H1 (cell line): ENCODE results near the gene TRIM24. TPM values are rescaled to one million over a fixed set of nuclear protein-coding genes. Genes with fewer than 3 reads are reported as not detected.

ENCODE experiments used
- CTCF ChIA-PET: fragments of 300-600 bp; sonication (Branson Sonifier 250); formaldehyde crosslinking; loops from one replicate; lab custom pipeline; 2021; ENCODE audit not compliant: partially characterized antibody; lab: Charles Lee
- POLR2A ChIA-PET: fragments of 300-600 bp; sonication (Branson Sonifier 250); formaldehyde crosslinking; loops from one replicate; lab custom pipeline; 2021; ENCODE audit warnings: inconsistent platforms; ENCODE audit not compliant: partially characterized antibody; lab: Charles Lee
- DNase-seq, 2 experiments: peaks; one replicate each; pipeline versions ENCODE4 v3.0.0 to v3.0.0-alpha.2; 2010 to 2022; ENCODE audit warnings: low spot score in 2 of 2, low read depth in 1 of 2, mixed read lengths in 1 of 2
- FAIRE-seq: peaks from 2 replicates; lab custom pipeline; 2011; peaks lifted over from hg19 to GRCh38; lab: Jason Lieb, UNC
- H2AFZ ChIP-seq: 2 replicates; pipeline ENCODE4 v1.8.1; 2012; ENCODE audit warnings: low read length, inconsistent platforms
- H2AK5ac ChIP-seq: 2 replicates; pipeline ENCODE4 v1.6.1; 2013; ENCODE audit warnings: low read depth, low read length
- H2BK120ac ChIP-seq: replicated peaks from 2 replicates; pipeline ENCODE3; 2013; ENCODE audit warnings: low read depth, low read length, inconsistent platforms
- H2BK12ac ChIP-seq: 2 replicates; pipeline ENCODE4 v1.6.1; 2013; ENCODE audit warnings: low read depth, low read length
- H2BK15ac ChIP-seq: 2 replicates; pipeline ENCODE4 v1.6.1; 2013; ENCODE audit warnings: low read length
- H2BK20ac ChIP-seq: 2 replicates; pipeline ENCODE4 v1.6.1; 2013; ENCODE audit warnings: low read length
- H2BK5ac ChIP-seq: 2 replicates; pipeline ENCODE4 v1.6.1; 2013; ENCODE audit warnings: low read depth, low read length
- H3K14ac ChIP-seq: 2 replicates; pipeline ENCODE4 v1.6.1; 2013; ENCODE audit warnings: inconsistent platforms; ENCODE audit not compliant: insufficient read length
- H3K18ac ChIP-seq: 2 replicates; pipeline ENCODE4 v1.6.1; 2013; ENCODE audit warnings: low read length; ENCODE audit errors: extremely low read depth
- H3K23ac ChIP-seq: 2 replicates; pipeline ENCODE4 v1.6.1; 2013; ENCODE audit warnings: inconsistent platforms; ENCODE audit not compliant: insufficient read length
- H3K23me2 ChIP-seq: 2 replicates; pipeline ENCODE4 v1.6.1; 2013; ENCODE audit warnings: low read depth, low read length
- H3K27ac ChIP-seq: 2 replicates; pipeline ENCODE4 v1.6.1; 2011; ENCODE audit warnings: low read depth, low read length, inconsistent platforms
- H3K27me3 ChIP-seq, 4 experiments: replicated peaks in 1 of 4; 1 replicate in 1 of 4; 2 replicates in 3 of 4; pipeline versions ENCODE4 v1.6.1 to v1.8.1; 2011 to 2013; ENCODE audit warnings: low read length in 3 of 4, mild to moderate bottlenecking in 3 of 4, inconsistent platforms in 2 of 4, mixed read lengths in 2 of 4, moderate library complexity in 1 of 4; ENCODE audit not compliant: control insufficient read depth in 3 of 4, insufficient read depth in 3 of 4; ENCODE audit errors: extremely low read depth in 1 of 4
- H3K36me3 ChIP-seq, 4 experiments: 2 replicates each; pipeline versions ENCODE4 v1.6.1 to v1.8.1; 2011 to 2013; ENCODE audit warnings: mild to moderate bottlenecking in 4 of 4, low read length in 3 of 4, moderate library complexity in 2 of 4, control low read depth in 1 of 4, inconsistent platforms in 1 of 4; ENCODE audit not compliant: insufficient read depth in 4 of 4, control insufficient read depth in 2 of 4
- H3K4ac ChIP-seq: replicated peaks from 2 replicates; pipeline ENCODE3; 2013; ENCODE audit warnings: low read length, low read depth, mixed read lengths, inconsistent platforms; ENCODE audit not compliant: insufficient read length
- H3K4me1 ChIP-seq, 4 experiments: replicated peaks in 1 of 4; 1 replicate in 1 of 4; 2 replicates in 3 of 4; pipeline versions ENCODE4 v1.6.1 to v1.8.1; 2011 to 2013; ENCODE audit warnings: low read length in 3 of 4, inconsistent platforms in 2 of 4, mixed read lengths in 1 of 4; ENCODE audit not compliant: insufficient read depth in 4 of 4, control insufficient read depth in 3 of 4
- H3K4me2 ChIP-seq, 2 experiments: 2 replicates each; pipeline versions ENCODE4 v1.6.1 to v1.8.1; 2011 to 2013; ENCODE audit warnings: low read depth in 2 of 2, low read length in 2 of 2, control low read depth in 1 of 2, inconsistent platforms in 1 of 2, mild to moderate bottlenecking in 1 of 2; ENCODE audit not compliant: insufficient read depth in 1 of 2
- H3K4me3 ChIP-seq, 4 experiments: fragments of 200-600, 300-600 bp in 1 of 4; sonication (generic), shearing (Covaris generic), sonication (Bioruptor Twin) in 1 of 4; 2 replicates each; pipeline versions ENCODE4 v1.5.1 to v1.8.1; 2011 to 2016; ENCODE audit warnings: low read length in 4 of 4, low read depth in 3 of 4, control low read depth in 2 of 4, inconsistent platforms in 2 of 4, mild to moderate bottlenecking in 2 of 4, mixed read lengths in 1 of 4, moderate library complexity in 1 of 4; ENCODE audit not compliant: insufficient read depth in 2 of 4; ENCODE audit errors: extremely low read depth in 1 of 4
- H3K56ac ChIP-seq: replicated peaks from 2 replicates; pipeline ENCODE3; 2013; ENCODE audit warnings: low read depth, mild to moderate bottlenecking, mixed read lengths, low read length, inconsistent platforms; ENCODE audit not compliant: insufficient read length
- H3K79me1 ChIP-seq: 2 replicates; pipeline ENCODE4 v1.6.1; 2013; ENCODE audit warnings: low read depth, low read length, control low read depth
- H3K79me2 ChIP-seq, 2 experiments: 2 replicates each; pipeline versions ENCODE4 v1.6.1 to v1.8.1; 2012 to 2013; ENCODE audit warnings: low read length in 2 of 2, mild to moderate bottlenecking in 2 of 2, inconsistent platforms in 1 of 2; ENCODE audit not compliant: insufficient read depth in 2 of 2, control insufficient read depth in 1 of 2
- H3K9ac ChIP-seq, 4 experiments: replicated peaks in 1 of 4; 1 replicate in 1 of 4; 2 replicates in 3 of 4; pipeline versions ENCODE4 v1.6.1 to v1.8.1; 2011 to 2013; ENCODE audit warnings: low read depth in 3 of 4, low read length in 3 of 4, control low read depth in 2 of 4, mild to moderate bottlenecking in 2 of 4, moderate library complexity in 2 of 4, inconsistent platforms in 1 of 4; ENCODE audit errors: extremely low read depth in 1 of 4
- H3K9me3 ChIP-seq, 2 experiments: 2 replicates each; pipeline versions ENCODE4 v1.6.1 to v1.8.1; 2012 to 2013; ENCODE audit warnings: mild to moderate bottlenecking in 2 of 2, moderate library complexity in 2 of 2, control low read depth in 1 of 2, inconsistent platforms in 1 of 2, low read depth in 1 of 2, low read length in 1 of 2, mixed read lengths in 1 of 2; ENCODE audit not compliant: insufficient read depth in 2 of 2
- H4K20me1 ChIP-seq, 2 experiments: replicated peaks in 1 of 2; 2 replicates each; pipeline versions ENCODE3 to v1.8.1; 2011 to 2013; ENCODE audit warnings: inconsistent platforms in 2 of 2, low read length in 2 of 2, mild to moderate bottlenecking in 1 of 2; ENCODE audit not compliant: insufficient read depth in 2 of 2, control insufficient read depth in 1 of 2
- H4K5ac ChIP-seq: 2 replicates; pipeline ENCODE4 v1.6.1; 2013; ENCODE audit warnings: low read length, low read depth, mixed read lengths, inconsistent platforms; ENCODE audit not compliant: insufficient read length
- H4K8ac ChIP-seq: 2 replicates; pipeline ENCODE4 v1.8.0; 2013; ENCODE audit warnings: mild to moderate bottlenecking, moderate library complexity, low read length, inconsistent platforms; ENCODE audit not compliant: insufficient read depth; ENCODE audit errors: extremely low read depth
- H4K91ac ChIP-seq: replicated peaks from 2 replicates; pipeline ENCODE3; 2013; ENCODE audit warnings: low read length, mixed read lengths, inconsistent platforms; ENCODE audit not compliant: insufficient read length
- BACH1 ChIP-seq: IDR thresholded peaks from 2 replicates; pipeline ENCODE4 v1.6.1; 2012; ENCODE audit warnings: low read length, improper control_type of control experiment
- GABPA ChIP-seq: IDR thresholded peaks from 2 replicates; pipeline ENCODE4 v1.6.1; 2011; ENCODE audit warnings: mild to moderate bottlenecking, low read length, moderate library complexity, borderline replicate concordance; ENCODE audit not compliant: insufficient read depth
- HDAC6 ChIP-seq: IDR thresholded peaks from one replicate; pipeline ENCODE4 v1.7.1; 2012; ENCODE audit warnings: low read depth, mild to moderate bottlenecking, inconsistent platforms, low read length, moderate library complexity
- RBBP5 ChIP-seq: IDR thresholded peaks from 2 replicates; pipeline ENCODE4 v1.7.1; 2012; ENCODE audit warnings: low read depth, mild to moderate bottlenecking, inconsistent platforms, low read length, moderate library complexity, borderline replicate concordance
- RFX5 ChIP-seq: IDR thresholded peaks from 2 replicates; pipeline ENCODE4 v1.6.1; 2011; ENCODE audit warnings: low read depth, low read length, improper control_type of control experiment, borderline replicate concordance
- SAP30 ChIP-seq: fragments of 300-600 bp; sonication (generic); IDR thresholded peaks from 2 replicates; pipeline ENCODE4 v1.7.1; 2012; ENCODE audit warnings: low read length, moderate library complexity, mild to moderate bottlenecking, inconsistent platforms; ENCODE audit not compliant: insufficient read depth, insufficient replicate concordance
- SP2 ChIP-seq: IDR thresholded peaks from 2 replicates; pipeline ENCODE4 v1.6.1; 2012; ENCODE audit warnings: mild to moderate bottlenecking, low read length, inconsistent platforms
- SP4 ChIP-seq: IDR thresholded peaks from 2 replicates; pipeline ENCODE4 v1.6.1; 2012; ENCODE audit warnings: low read length, inconsistent platforms
- SUZ12 ChIP-seq: fragments of 200-600 bp; sonication (generic); IDR thresholded peaks from 2 replicates; pipeline ENCODE4 v1.6.1; 2012; ENCODE audit warnings: mild to moderate bottlenecking, inconsistent platforms, low read length, moderate library complexity, mixed read lengths
- USF2 ChIP-seq: IDR thresholded peaks from 2 replicates; pipeline ENCODE4 v1.6.1; 2011; ENCODE audit warnings: low read length, improper control_type of control experiment
- WGBS, 2 experiments: shearing (Covaris generic) in 1 of 2; methylation state at CpG; one replicate each; pipeline versions ENCODE4 v1.1.6 to v1.1.7; 2013 to 2015; ENCODE audit warnings: low lambda C conversion rate in 2 of 2, mixed read lengths in 2 of 2, inconsistent platforms in 1 of 2, low coverage in 1 of 2, missing lambda C conversion rate in 1 of 2; ENCODE audit not compliant: insufficient replicate concordance in 2 of 2, insufficient coverage in 1 of 2, insufficient read length in 1 of 2; ENCODE audit errors: extremely low coverage in 1 of 2, missing lambda C conversion rate in 1 of 2; 5-methylcytosine and 5-hydroxymethylcytosine counted together
- polyA plus RNA-seq, 7 experiments: library from polyadenylated mRNA; depleted of rRNA in 3 of 7; stranded (reverse) in 5 of 7; unstranded in 2 of 7; fragments of >200 nt in 5 of 7; fragments of 200-250 nt in 2 of 7; gene quantifications; 1 replicate in 5 of 7; 2 replicates in 1 of 7; 4 replicates in 1 of 7; pipeline versions ENCODE4 v1.2.1 to v1.2.3, GENCODE V29; 2011 to 2013; ENCODE audit warnings: missing spikeins in 2 of 7, mixed read lengths in 2 of 7
- total RNA-seq: library from RNA; stranded (reverse); fragmentation: NEBNext Ultra II Directional; extraction: Animal tissue kit (Norgen Biotek cat#: 25700); gene quantifications from 2 replicates; pipeline ENCODE4 v1.2.1, GENCODE V29; 2021

The TRIM24 gene
- total and polyA plus RNA-seq, 2 of the 8 experiments (the other 6 are each of a cell fraction or from before 2014, with no cell fraction given) = 67.6 to 149 TPM

GRCh38 chr7:138551102-138551501, 91.0 kb downstream of the TRIM24 start:
- Histone ChIP-seq H2BK12ac (no peak overlapping the region), H3K56ac (no peak overlapping the region), H3K79me2 (peaks cover 0 to 38% of the 10 kb centered on the region in 2 experiments; a peak in 3 of 4 replicates), H3K4me2 (no peak overlapping the region), H3K4me3 (no peak overlapping the region), H3K27ac (no peak overlapping the region), H2BK15ac (no peak overlapping the region), H4K91ac (no peak overlapping the region), H3K9ac (no peak overlapping the region), H3K79me1 (no peaks in the 10 kb centered on the region), H4K5ac (no peak overlapping the region), H2BK20ac (no peak overlapping the region), H3K36me3 (peaks cover 24 to 100% (median 80%) of the 10 kb centered on the region in 4 experiments), H3K9me3 (peaks cover 15 to 20% of the 10 kb centered on the region in 2 experiments), H3K23me2 (peaks cover 3% of the 10 kb centered on the region; the same call in 1 of the 2 replicates), H3K23ac (no peak overlapping the region), H4K20me1 (no peaks in the 10 kb centered on the region), H2BK120ac (no peak overlapping the region), H3K18ac (no peak overlapping the region), H2BK5ac (no peak overlapping the region), H4K8ac (no peak overlapping the region), H2AFZ (no peak overlapping the region), H3K4ac (no peak overlapping the region), H2AK5ac (no peak overlapping the region), H3K4me1 (no peaks in the 10 kb centered on the region), H3K27me3 (no peaks in the 10 kb centered on the region), H3K14ac (no peak overlapping the region)
- no peak for TF ChIP-seq SP4
- TF ChIP-seq HDAC6 = no peak
- no peak for TF ChIP-seq SP2
- TF ChIP-seq USF2 = no peak
- no peak for TF ChIP-seq BACH1
- no peak for TF ChIP-seq SAP30
- TF ChIP-seq SUZ12 = no peak
- no peak for TF ChIP-seq RBBP5
- no peak for TF ChIP-seq RFX5
- no peak for TF ChIP-seq GABPA
- 90% methylated on average over 3 of the region's 3 CpGs; no CpG with 5 or more reads in 1 of the 2 experiments for WGBS, 2 experiments
- ChIA-PET CTCF (no interaction called here), POLR2A (no interaction called here)
- no peak for FAIRE-seq
- DNase-seq = no peak
